ENCODE results near the gene PRF1. TPM values are rescaled to one million over a fixed set of nuclear protein-coding genes. Genes with fewer than 3 reads are reported as not detected.
"Not testable (repeated sequence)": the region's sequence is repeated elsewhere in the genome, so short reads cannot be mapped to it uniquely, and the experiment has no call there.

PRF1 gene
- total RNA-seq, 4 donors from 2014 or later: 3.0 to 21.4 (median 3.6) TPM

DNA sequence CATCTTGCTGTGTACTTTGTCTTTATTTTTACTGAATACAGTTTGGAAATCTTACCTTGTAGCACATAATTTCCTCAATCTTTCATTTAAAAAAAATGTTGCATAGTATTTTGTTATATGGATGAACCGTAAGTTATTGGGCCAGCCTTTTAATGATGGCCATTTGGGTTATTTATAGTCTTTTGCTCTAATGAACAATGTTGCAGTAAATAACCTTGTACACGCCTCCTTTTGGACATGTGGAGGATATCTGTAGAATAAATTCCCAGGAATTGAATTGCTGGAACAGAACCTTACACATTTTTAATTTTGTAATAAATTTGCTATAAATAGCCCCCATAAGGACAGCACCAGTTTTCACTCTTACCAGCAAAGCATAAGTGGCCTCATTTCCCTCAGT is 12.7 kb upstream of the PRF1 start:
- no peak for TF ChIP-seq CTCF (IDR thresholded peaks at IDR 0.05)
- DNase-seq (ENCODE audit: low spot score) (no peak), ATAC-seq (ENCODE audit: low FRiP score) (no peak)

DNA sequence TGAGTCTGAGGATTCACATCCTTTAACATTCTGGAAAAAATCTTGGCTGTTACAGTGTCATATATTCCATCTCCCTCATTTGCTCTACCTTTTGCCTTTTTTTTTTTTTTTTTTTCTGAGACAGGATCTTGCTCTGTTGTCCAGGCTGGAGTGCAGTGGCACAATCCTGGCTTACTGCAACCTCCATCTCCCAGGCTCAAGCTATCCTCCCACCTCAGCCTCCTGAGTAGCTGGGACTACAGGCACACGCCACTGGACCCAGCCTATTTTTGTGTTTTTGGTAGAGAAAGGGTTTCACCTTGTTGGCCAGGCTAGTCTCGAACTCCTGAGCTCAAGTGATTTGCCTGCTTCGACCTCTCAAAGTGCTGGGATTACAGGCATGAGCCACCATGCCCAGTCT is 11.8 kb upstream of the PRF1 start:
- not testable (repeated sequence) for DNase-seq (ENCODE audit: low spot score); ATAC-seq (ENCODE audit: low FRiP score)

DNA sequence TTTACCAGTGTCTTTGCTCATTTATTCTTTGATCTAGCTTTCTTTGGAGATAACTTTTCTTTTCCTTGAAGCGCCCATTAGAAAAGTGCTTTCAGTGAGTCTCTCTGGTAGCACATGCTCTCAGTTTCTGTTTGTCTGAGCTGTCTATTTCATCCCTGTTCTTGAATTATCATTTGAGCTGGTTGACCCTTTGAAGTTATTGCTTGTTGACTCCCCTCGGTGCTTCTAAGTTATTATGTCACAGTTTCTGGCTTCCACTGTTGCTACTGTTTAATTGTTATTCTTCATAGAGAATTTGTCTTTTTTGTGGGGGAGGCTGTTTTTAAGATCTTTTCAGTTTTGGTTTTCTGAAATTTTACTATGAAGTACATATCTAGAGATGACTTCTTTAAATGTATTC is 11.4 kb upstream of the PRF1 start:
- DNase-seq (ENCODE audit: low spot score) (no peak), ATAC-seq (ENCODE audit: low FRiP score) (no peak)
- TF ChIP-seq CTCF (IDR thresholded peaks at IDR 0.05): no peak

DNA sequence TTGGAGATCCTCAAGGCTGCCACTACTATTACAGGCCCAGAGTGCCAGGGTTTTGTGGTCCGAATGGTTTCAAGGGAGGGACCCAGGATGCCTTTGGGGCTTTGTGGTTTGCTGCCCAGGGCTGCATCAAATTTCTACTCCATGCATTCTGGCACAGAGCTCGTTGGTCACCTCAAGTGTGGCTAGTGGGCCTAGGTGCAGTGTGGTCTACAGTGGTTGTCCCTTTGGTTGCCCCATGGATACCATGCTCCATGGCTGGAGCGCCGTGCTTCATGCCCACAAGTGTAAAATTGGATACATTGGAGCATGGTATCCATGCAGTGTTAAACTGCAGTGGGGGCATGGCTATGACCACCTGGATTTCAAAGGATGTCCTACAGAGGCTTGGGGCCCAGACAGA is 5.4 kb upstream of the PRF1 start:
- TF ChIP-seq CTCF (IDR thresholded peaks at IDR 0.05): no peak
- ATAC-seq (ENCODE audit: low FRiP score): no peak
- no peak for DNase-seq (ENCODE audit: low spot score)

- TF ChIP-seq CTCF (IDR thresholded peaks at IDR 0.05): no peak
- no peak for ATAC-seq (ENCODE audit: low FRiP score)
- DNase-seq (ENCODE audit: low spot score): no peak
These were observed 2.6 kb upstream of the PRF1 start for GRCh38 chr10:70605161-70605560.

DNA sequence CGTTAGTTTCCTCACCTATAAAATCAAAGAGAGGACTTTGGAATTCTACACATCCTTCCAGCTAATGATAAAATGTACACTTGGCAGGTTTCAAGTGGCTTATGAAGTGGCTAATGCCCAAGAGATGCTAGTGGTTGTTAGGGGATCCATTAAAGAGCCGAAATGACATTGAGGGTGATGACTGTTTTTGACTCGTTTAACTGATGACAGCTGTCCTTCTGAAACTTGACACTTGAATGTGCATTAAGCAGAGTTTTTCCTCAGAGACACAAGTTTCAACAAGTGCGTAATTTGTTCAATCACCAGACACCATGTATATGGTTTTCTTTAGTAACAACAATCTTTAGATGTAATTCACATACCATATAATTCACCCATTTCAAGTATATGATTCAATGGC is 1.6 kb upstream of the PRF1 start:
- DNase-seq (ENCODE audit: low spot score) (no peak), ATAC-seq (ENCODE audit: low FRiP score) (no peak)
- TF ChIP-seq CTCF (IDR thresholded peaks at IDR 0.05): no peak

DNA sequence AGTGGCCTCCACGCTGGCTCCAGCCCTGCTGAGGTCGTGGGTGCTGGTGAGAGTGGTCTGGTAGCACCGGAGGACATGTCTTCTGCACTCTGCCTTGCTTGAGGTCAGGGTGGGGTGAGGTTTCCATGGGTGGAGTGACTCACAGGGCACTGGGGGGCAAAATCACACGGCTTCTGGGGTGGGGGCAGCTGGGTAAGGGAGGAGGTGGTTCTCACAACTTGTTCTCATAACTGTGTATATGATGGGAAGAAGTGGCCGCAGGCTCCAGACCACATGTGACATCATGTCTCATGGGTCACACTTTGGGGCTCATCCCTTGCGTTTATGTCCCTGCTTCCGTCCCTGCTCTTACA is 884 bp upstream of the PRF1 start:
- no peak for TF ChIP-seq CTCF (IDR thresholded peaks at IDR 0.05)
- DNase-seq (ENCODE audit: low spot score): no peak
- ATAC-seq (ENCODE audit: low FRiP score): no peak

GRCh38 chr10:70601746-70602145 is 795 bp downstream of the PRF1 start:
- TF ChIP-seq CTCF (IDR thresholded peaks at IDR 0.05): no peak
- DNase-seq (ENCODE audit: low spot score) (no peak), ATAC-seq (ENCODE audit: low FRiP score) (no peak)

All from omental fat pad (tissue), 4 donors.